GM12873 (cell line): Measurements from ENCODE around the gene STK10.

Source experiments
- CTCF ChIP-seq: IDR thresholded peaks from 2 replicates; pipeline ENCODE4 v1.5.1; 2012; ENCODE audit warnings: low read depth, mild to moderate bottlenecking, moderate library complexity, low read length, control low read depth; ENCODE audit not compliant: insufficient read depth; ENCODE audit errors: missing control alignments

The STK10 gene

GRCh38 chr5:172051643-172052339 lies 136.2 kb downstream of the STK10 start:
- no peak for TF ChIP-seq CTCF

GRCh38 chr5:172050080-172050479 lies 137.9 kb downstream of the STK10 start:
- TF ChIP-seq CTCF: no peak

GRCh38 chr5:172049226-172049796 lies 138.7 kb downstream of the STK10 start:
- peak; percentile 5 for TF ChIP-seq CTCF

- no peak for TF ChIP-seq CTCF
Measured at GRCh38 chr5:172048539-172049101, 139.4 kb downstream of the STK10 start.

- TF ChIP-seq CTCF: no peak
Measured at GRCh38 chr5:172048170-172048422, 139.9 kb downstream of the STK10 start.

- no peak for TF ChIP-seq CTCF
Measured at GRCh38 chr5:172046593-172046992, 141.4 kb downstream of the STK10 start.

GRCh38 chr5:172045315-172045632 lies 142.8 kb downstream of the STK10 start:
- no peak for TF ChIP-seq CTCF
